CD4-positive, alpha-beta T cell treated with Interleukin-2 at 100 ng/mL for 4 hours (primary cell): Measurements from ENCODE around the gene PNPLA1.
A peak's percentile ranks its signal among the peaks of the same experiment; 100 is the strongest.

Source experiments
- DNase-seq: peaks from one replicate; pipeline ENCODE4 v3.0.0-alpha.2; 2020; ENCODE audit warnings: low spot score

The PNPLA1 gene

DNA sequence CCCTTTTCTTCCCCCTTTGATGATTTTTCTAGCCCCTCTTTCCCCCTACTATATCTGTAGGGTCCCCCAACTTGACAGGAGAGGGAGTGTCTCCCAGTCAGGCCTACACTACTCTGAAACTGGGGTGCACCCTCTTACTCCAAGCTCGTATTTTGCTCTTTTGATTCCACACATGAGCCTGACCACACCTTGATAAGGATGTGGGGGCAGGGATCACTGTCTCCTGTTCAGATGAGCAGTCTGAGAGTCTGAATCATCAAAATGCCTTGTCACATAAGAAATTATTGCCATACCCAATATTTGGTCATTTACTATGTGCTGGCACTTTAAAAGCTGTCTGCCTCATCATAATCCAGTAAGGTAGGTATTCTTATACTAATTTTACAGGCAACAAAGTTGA, 15.9 kb downstream of the PNPLA1 start:
- no peak for DNase-seq

- no peak for DNase-seq
Observed at GRCh38 chr6:36286858-36287257, 17.0 kb downstream of the PNPLA1 start.

GRCh38 chr6:36289281-36289878, 19.5 kb downstream of the PNPLA1 start:
- DNase-seq: no peak

- peak; percentile 18 for DNase-seq
Observed at GRCh38 chr6:36290668-36291620, 21.1 kb downstream of the PNPLA1 start.

GRCh38 chr6:36292170-36292569, 22.3 kb downstream of the PNPLA1 start:
- DNase-seq: no peak

DNA sequence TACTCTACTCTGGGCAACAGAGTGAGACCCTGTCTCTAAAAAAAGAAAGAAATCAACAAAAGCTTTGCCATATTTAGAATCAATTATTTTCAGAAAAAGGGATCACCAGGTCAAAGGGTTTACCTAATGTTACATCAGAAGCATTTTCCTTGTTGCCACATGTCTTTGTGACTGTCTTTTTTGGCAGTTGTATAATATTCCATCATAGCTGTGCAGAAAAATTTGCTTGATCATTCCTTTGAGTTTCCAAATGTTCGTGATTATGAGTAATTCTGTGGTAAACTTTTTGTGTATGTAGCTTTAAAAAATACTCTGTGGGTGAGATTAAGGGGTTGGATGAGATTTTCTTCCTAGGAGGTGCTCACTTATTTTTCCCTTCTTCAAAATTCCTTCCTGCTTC, 26.4 kb downstream of the PNPLA1 start:
- no peak for DNase-seq

DNA sequence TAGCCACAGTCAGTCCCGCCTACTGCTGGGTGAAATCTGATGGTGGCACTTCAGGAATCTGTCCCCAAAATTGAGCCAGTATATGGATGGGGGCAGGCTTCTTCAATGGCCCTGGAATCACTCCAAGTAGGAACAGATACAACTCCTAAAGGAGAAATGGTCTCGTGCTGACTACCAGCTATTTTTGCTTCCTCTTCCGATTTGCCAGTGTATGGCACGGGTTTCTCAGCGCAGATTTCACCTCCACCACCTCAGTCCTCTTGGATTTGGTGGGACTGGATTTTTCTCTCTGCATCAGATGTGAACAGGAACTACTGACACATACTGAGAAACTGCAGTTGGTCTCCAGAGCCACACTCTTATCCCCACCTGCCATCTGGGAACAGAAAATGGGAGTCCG, 27.2 kb downstream of the PNPLA1 start:
- no peak for DNase-seq

GRCh38 chr6:36297511-36297910, 27.7 kb downstream of the PNPLA1 start:
- no peak for DNase-seq

GRCh38 chr6:36298027-36298426, 28.2 kb downstream of the PNPLA1 start:
- no peak for DNase-seq

GRCh38 chr6:36301085-36301658, 31.3 kb downstream of the PNPLA1 start:
- DNase-seq: no peak

DNA sequence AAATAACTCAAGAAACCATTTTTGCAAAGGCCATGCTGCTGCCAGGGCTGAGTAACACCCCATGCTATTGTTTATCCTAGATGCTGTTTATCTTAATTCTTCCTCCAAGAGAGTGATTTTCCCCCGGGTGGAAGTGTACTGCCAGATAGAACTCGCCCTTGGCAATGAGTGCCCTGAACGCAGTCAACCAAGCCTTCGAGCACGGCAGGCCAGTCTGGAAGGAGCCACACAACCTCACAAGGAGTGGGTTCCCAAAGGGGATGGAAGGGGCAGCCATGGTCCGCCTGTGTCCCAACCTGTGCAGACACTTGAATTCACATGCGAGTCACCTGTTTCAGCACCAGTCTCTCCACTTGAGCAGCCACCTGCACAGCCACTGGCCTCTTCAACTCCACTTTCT, 31.9 kb downstream of the PNPLA1 start:
- DNase-seq: no peak

GRCh38 chr6:36302227-36302976, 32.5 kb downstream of the PNPLA1 start:
- DNase-seq: peak; percentile 95

- no peak for DNase-seq
Observed at GRCh38 chr6:36305885-36306284, 36.0 kb downstream of the PNPLA1 start.

GRCh38 chr6:36306375-36306774, 36.5 kb downstream of the PNPLA1 start:
- DNase-seq: no peak

DNA sequence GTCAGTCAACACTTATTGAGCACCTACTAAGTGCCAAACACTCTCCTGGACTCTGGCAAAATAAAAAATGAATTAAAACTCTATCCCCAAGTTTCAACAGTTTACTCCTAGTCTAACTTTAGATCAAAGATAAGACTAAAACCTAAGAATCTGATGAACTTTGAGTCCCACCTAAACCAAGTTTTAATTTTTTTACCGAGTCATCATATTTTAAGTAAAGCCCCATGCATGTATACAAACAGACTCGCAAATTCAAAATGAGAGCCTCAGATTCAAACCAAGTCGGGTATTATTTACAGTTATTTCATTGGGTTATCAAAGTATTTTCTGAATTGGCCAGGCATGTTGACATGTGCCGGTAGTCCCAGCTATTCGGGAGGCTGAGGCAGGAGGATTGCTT, 38.7 kb downstream of the PNPLA1 start:
- no peak for DNase-seq

DNA sequence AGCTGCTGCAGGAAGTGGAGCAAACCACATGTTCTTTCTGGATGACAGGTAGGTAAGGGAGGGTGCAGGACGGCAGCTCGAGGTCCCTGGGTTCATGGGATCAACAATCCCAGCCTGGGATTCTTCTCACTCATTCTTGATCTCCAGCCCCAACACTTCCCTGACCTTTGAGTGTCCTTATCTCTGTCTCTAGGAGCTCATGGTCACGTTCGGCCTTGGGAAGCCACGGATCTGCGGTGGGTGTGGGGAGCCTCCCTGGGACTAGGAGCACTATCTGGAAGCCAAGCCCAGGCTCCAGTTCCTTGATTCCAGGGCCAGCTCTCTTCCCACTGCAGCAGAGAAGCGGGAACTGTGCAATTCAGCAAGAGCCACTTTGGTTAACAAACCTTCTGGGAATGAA, 39.3 kb downstream of the PNPLA1 start:
- DNase-seq: no peak

- DNase-seq: no peak
Observed at GRCh38 chr6:36309900-36310299, 40.0 kb downstream of the PNPLA1 start.

DNA sequence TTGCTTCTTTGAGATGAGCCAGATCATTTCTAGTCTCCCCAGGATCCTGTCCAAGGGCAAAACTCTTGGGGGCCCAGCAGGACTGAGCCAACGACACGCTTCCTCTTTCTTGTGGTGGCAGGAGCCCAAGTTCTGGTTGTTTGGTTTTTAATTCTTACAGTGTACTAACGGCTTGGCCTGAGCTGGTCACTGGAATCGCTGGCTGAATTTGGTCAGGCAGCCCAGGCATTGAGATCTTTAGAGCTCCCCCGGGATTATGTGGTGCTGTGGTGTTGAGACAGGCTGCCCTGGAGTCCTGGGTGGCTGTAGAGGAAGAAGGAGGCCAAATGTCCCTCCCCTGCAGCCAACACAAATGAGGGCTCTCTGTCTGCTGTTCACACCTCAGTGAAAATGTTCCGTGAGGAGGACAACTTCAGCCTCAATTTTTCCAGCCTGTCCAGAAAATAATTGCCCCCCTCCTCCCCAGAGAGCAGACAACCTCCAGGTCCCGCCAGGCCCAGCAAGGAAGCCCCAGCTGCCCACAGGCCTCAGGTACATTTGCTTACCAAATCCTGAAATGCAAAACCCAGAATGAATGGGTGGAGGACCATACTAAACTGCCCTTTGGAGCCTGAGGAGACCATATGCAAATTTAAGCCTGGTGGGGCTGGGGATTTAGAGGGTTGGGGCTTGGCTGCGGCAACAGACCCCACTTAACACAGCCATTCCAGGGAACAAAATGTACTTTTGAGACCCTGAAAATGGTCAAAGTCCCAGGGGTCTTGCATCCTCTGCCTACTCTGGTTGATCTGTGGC, 43.2 kb downstream of the PNPLA1 start:
- no peak for DNase-seq

DNA sequence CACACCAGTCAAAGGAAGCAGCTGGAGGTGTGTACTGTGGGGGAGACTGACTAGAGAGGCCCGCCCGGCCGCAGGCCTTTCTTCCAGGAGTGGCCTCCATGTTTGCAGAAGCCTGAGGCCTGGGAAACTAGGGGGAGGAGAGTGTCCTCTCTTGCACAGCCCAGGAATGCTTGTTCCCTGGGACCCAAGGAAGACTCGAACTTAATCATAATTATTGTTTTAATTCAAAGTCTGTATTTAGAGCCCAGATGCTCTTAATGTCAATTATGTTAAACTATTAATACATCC, 43.7 kb downstream of the PNPLA1 start:
- no peak for DNase-seq

GRCh38 chr6:36314221-36315014, 44.6 kb downstream of the PNPLA1 start:
- DNase-seq: no peak

GRCh38 chr6:36315921-36316320, 46.1 kb downstream of the PNPLA1 start:
- no peak for DNase-seq
